Globus pallidus (tissue), 1 donor: Measurements from ENCODE around the gene ZNF774.
"Not testable (repeated sequence)": the region's sequence is repeated elsewhere in the genome, so short reads cannot be mapped to it uniquely, and the experiment has no call there.

Experiments used
- DNase-seq: peaks from one replicate; pipeline ENCODE4 v3.0.0-alpha.2; 2015; ENCODE audit warnings: low spot score

ZNF774 gene

GRCh38 chr15:90389513-90389912 is 37.4 kb downstream of the ZNF774 start:
- no peak for DNase-seq

- no peak for DNase-seq
Observed at GRCh38 chr15:90393040-90393439, 41.0 kb downstream of the ZNF774 start.

- DNase-seq, result no peak
Observed at GRCh38 chr15:90394074-90394473, 42.0 kb downstream of the ZNF774 start.

- DNase-seq, result no peak
Observed at GRCh38 chr15:90394748-90395442, 42.8 kb downstream of the ZNF774 start.

- DNase-seq, result no peak
Observed at GRCh38 chr15:90396321-90396720, 44.2 kb downstream of the ZNF774 start.

- no peak for DNase-seq
Observed at GRCh38 chr15:90400005-90400758, 48.1 kb downstream of the ZNF774 start.

GRCh38 chr15:90400759-90401314 is 48.8 kb downstream of the ZNF774 start:
- no peak for DNase-seq

- no peak for DNase-seq
Observed at GRCh38 chr15:90401495-90401894, 49.4 kb downstream of the ZNF774 start.

GRCh38 chr15:90402223-90402622 is 50.1 kb downstream of the ZNF774 start:
- no peak for DNase-seq

- DNase-seq, result no peak
Observed at GRCh38 chr15:90402767-90403166, 50.7 kb downstream of the ZNF774 start.

- no peak for DNase-seq
Observed at GRCh38 chr15:90405055-90405607, 53.0 kb downstream of the ZNF774 start.

- no peak for DNase-seq
Observed at GRCh38 chr15:90407336-90407735, 55.3 kb downstream of the ZNF774 start.

GRCh38 chr15:90407871-90408317 is 55.8 kb downstream of the ZNF774 start:
- no peak for DNase-seq

GRCh38 chr15:90408657-90409056 is 56.6 kb downstream of the ZNF774 start:
- DNase-seq, result no peak

GRCh38 chr15:90409587-90409986 is 57.5 kb downstream of the ZNF774 start:
- not testable (repeated sequence) for DNase-seq

- DNase-seq, result not testable (repeated sequence)
Observed at GRCh38 chr15:90410316-90410715, 58.2 kb downstream of the ZNF774 start.

GRCh38 chr15:90411176-90411575 is 59.1 kb downstream of the ZNF774 start:
- DNase-seq, result no peak
